ENCODE data around the gene KLHL26.

The KLHL26 gene

GRCh38 chr19:18715416-18715815 lies 78.6 kb downstream of the KLHL26 start:
- no peak for DNase-seq (ENCODE audit: low spot score)

- no peak for DNase-seq (ENCODE audit: low spot score)
Observed at GRCh38 chr19:18716857-18717256, 80.0 kb downstream of the KLHL26 start.

GRCh38 chr19:18717601-18718000 lies 80.8 kb downstream of the KLHL26 start:
- DNase-seq (ENCODE audit: low spot score), result no peak

- DNase-seq (ENCODE audit: low spot score), result no peak
Observed at GRCh38 chr19:18718015-18718526, 81.2 kb downstream of the KLHL26 start.

- DNase-seq (ENCODE audit: low spot score), result no peak
Observed at GRCh38 chr19:18718846-18719458, 82.1 kb downstream of the KLHL26 start.

GRCh38 chr19:18719541-18719940 lies 82.7 kb downstream of the KLHL26 start:
- no peak for DNase-seq (ENCODE audit: low spot score)

Measured in AG20443 (cell line).